Measurements from ENCODE around the gene KRT76. TPM values are rescaled to one million over a fixed set of nuclear protein-coding genes. Genes with fewer than 3 reads are reported as not detected.

The KRT76 gene
- total RNA-seq, 4 donors from 2014 or later: not detected

- no peak for TF ChIP-seq CTCF (IDR thresholded peaks at IDR 0.05; ENCODE audit: low read depth)
Observed at GRCh38 chr12:52722680-52723079, 54.5 kb downstream of the KRT76 start.

- TF ChIP-seq CTCF (IDR thresholded peaks at IDR 0.05; ENCODE audit: low read depth): no peak
Observed at GRCh38 chr12:52721838-52722470, 55.2 kb downstream of the KRT76 start.

- TF ChIP-seq CTCF (IDR thresholded peaks at IDR 0.05; ENCODE audit: low read depth): no peak
Observed at GRCh38 chr12:52720365-52720886, 56.7 kb downstream of the KRT76 start.

Small RNA genes within 50 kb of the gene (small RNA-seq; reads per million reads assigned to genes)
- gene AC107016.2: not detected

Other genes with a start within 250 kb of the KRT76 start
- gene KRT71, start 224.2 kb downstream of the KRT76 start, total RNA-seq: not detected
- gene KRT74, start 203.5 kb downstream of the KRT76 start, total RNA-seq: not detected
- gene KRT72, start 175.9 kb downstream of the KRT76 start, total RNA-seq: not detected
- gene KRT73, start 158.8 kb downstream of the KRT76 start, total RNA-seq: not detected
- not detected for gene KRT2, start 125.1 kb downstream of the KRT76 start, total RNA-seq
- gene KRT1, start 96.9 kb downstream of the KRT76 start, total RNA-seq: under 1 TPM in 1 of 4 donors, not detected in 3; 0.38 TPM
- 1 to 10 TPM in 1 of 4 donors, under 1 TPM in 1, not detected in 2; 0.17 to 1.5 TPM for gene KRT77, start 73.8 kb downstream of the KRT76 start, total RNA-seq
- not detected for gene KRT3, start 18.8 kb upstream of the KRT76 start, total RNA-seq
- gene KRT4, start 36.8 kb upstream of the KRT76 start, total RNA-seq: not detected
- 1 to 10 TPM in 2 of 4 donors, under 1 TPM in 1, not detected in 1; 0.22 to 3.6 (median 2.0) TPM for gene KRT79, start 57.0 kb upstream of the KRT76 start, total RNA-seq
- gene KRT78, start 71.6 kb upstream of the KRT76 start, total RNA-seq: not detected
- gene KRT8, start 127.7 kb upstream of the KRT76 start, total RNA-seq: 10 to 100 TPM in 2 of 4 donors, 1 to 10 TPM in 2; 5.5 to 11.7 (median 8.7) TPM
- 1 to 10 TPM; 3.2 to 9.2 (median 6.5) TPM for gene KRT18, start 171.8 kb upstream of the KRT76 start, total RNA-seq
- gene EIF4B, start 229.1 kb upstream of the KRT76 start, total RNA-seq: 100 to 1,000 TPM; 471 to 677 (median 528) TPM